K562 (cell line): ENCODE data around the gene VWA7. TPM values are rescaled to one million over a fixed set of nuclear protein-coding genes. Genes with fewer than 3 reads are reported as not detected.
A peak's percentile ranks its signal among the peaks of the same experiment; 100 is the strongest.

ENCODE experiments used
- ARID4B ChIP-seq: sonication (generic); formaldehyde crosslinking; IDR thresholded peaks from 2 replicates; pipeline ENCODE4 v1.8.0; 2022; ENCODE audit warnings: mild to moderate bottlenecking, missing genetic modification reagents
- CEBPG ChIP-seq, 3 experiments: fragments of 200-800 bp in 1 of 3; sonication (Bioruptor generic) in 1 of 3; sonication (generic) in 1 of 3; formaldehyde crosslinking in 1 of 3; IDR thresholded peaks in 2 of 3; conservative IDR thresholded peaks in 1 of 3; 2 replicates each; pipeline versions ENCODE4 v1.6.1 to v1.8.0; 2016 to 2022; ENCODE audit warnings: missing compliant biosample characterization in 2 of 3, missing genetic modification characterization in 2 of 3, mild to moderate bottlenecking in 1 of 3, missing genetic modification reagents in 1 of 3
- CTBP1 ChIP-seq: fragments of 450-650 bp; IDR thresholded peaks from 2 replicates; pipeline ENCODE4 v1.6.1; 2016; ENCODE audit warnings: borderline replicate concordance
- FOXO4 ChIP-seq: fragments of 450-650 bp; formaldehyde crosslinking; IDR thresholded peaks from 2 replicates; pipeline ENCODE4 v1.4.0; 2020; ENCODE audit warnings: mild to moderate bottlenecking, moderate library complexity
- HDAC3 ChIP-seq: fragments of 450-650 bp; IDR thresholded peaks from 2 replicates; pipeline ENCODE4 v1.6.1; 2018; ENCODE audit warnings: borderline replicate concordance, mild to moderate bottlenecking, moderate library complexity; ENCODE audit not compliant: partially characterized antibody
- RBM34 ChIP-seq: fragments of 200-400 bp; formaldehyde crosslinking; IDR thresholded peaks from 2 replicates; pipeline ENCODE4 v1.6.1; 2018; ENCODE audit warnings: low read length, borderline replicate concordance; ENCODE audit not compliant: insufficient read depth
- RERE ChIP-seq: sonication (generic); formaldehyde crosslinking; IDR thresholded peaks from 2 replicates; pipeline ENCODE4 v1.8.0; 2023; ENCODE audit warnings: missing genetic modification reagents, mild to moderate bottlenecking, borderline replicate concordance
- SNAPC5 ChIP-seq: fragments of 250-450 bp; sonication (Bioruptor Pico); IDR thresholded peaks from 2 replicates; pipeline ENCODE4 v1.8.0; 2021; ENCODE audit warnings: moderate library complexity, mild to moderate bottlenecking, inconsistent platforms
- TRIM24 ChIP-seq, 2 experiments: fragments of 450-650 bp; IDR thresholded peaks; 2 replicates each; pipeline ENCODE4 v1.6.1; 2016
- ZNF263 ChIP-seq: sonication (generic); formaldehyde crosslinking; IDR thresholded peaks from 2 replicates; pipeline ENCODE4 v1.8.0; 2022; ENCODE audit warnings: mild to moderate bottlenecking, missing genetic modification reagents, borderline replicate concordance
- ZNF445 ChIP-seq: fragments of 250-450 bp; sonication (Bioruptor Pico); IDR thresholded peaks from 2 replicates; pipeline ENCODE4 v1.4.0; 2020; ENCODE audit warnings: low read depth, mild to moderate bottlenecking, moderate library complexity
- ZNF57 ChIP-seq: fragments of 450-650 bp; formaldehyde crosslinking; IDR thresholded peaks from 2 replicates; pipeline ENCODE4 v1.4.0; 2020; ENCODE audit warnings: mild to moderate bottlenecking, moderate library complexity
- polyA plus RNA-seq, 8 experiments: library from polyadenylated mRNA; depleted of rRNA in 4 of 8; stranded (reverse) in 5 of 8; unstranded in 3 of 8; fragments of >200 nt; fragmentation: Nextera tagmentation in 2 of 8; fragmentation: Illumina TruSeq in 1 of 8; extraction: Ambion mirVana in 2 of 8; extraction: Trizol in 1 of 8; gene quantifications; 2 replicates each; pipeline versions ENCODE4 v1.2.1 to v1.2.3, GENCODE V29; 2011 to 2014; ENCODE audit warnings: inconsistent platforms in 1 of 8, missing spikeins in 1 of 8
- total RNA-seq, 7 experiments: library from RNA; depleted of rRNA in 6 of 7; stranded (reverse); fragments of >200 nt in 6 of 7; fragmentation: Illumina TruSeq in 2 of 7; extraction: Trizol in 2 of 7; gene quantifications; 2 replicates each; pipeline versions ENCODE4 v1.2.1 to v1.2.3, GENCODE V29; 2011 to 2021; ENCODE audit warnings: low replicate concordance in 1 of 7

VWA7 gene
- total and polyA plus RNA-seq, 9 of the 15 experiments (the other 6 are each of a cell fraction or from before 2014, with no cell fraction given): 0.18 to 2.9 (median 0.95) TPM

- no peak for TF ChIP-seq CTBP1
- no peak for TF ChIP-seq RBM34
- peak; percentile 81 for TF ChIP-seq FOXO4 (CRISPR knock-in tag)
- TF ChIP-seq ZNF445 (CRISPR knock-in tag): 0 out of 2 replicates have a peak, but pooled peaks have one; percentile 57
- no peak for TF ChIP-seq CEBPG (CRISPR knock-in tag; IDR thresholded peaks at IDR 0.05)
- no peak for TF ChIP-seq CEBPG (tag; conservative IDR thresholded peaks at IDR 0.05 in 1 of 2, IDR thresholded peaks at IDR 0.05 in 1 of 2)
- TF ChIP-seq RERE: no peak
- TF ChIP-seq ZNF57: 0 out of 2 replicates have a peak, but pooled peaks have one; percentile 5
- TF ChIP-seq SNAPC5 (CRISPR knock-in tag): no peak
- no peak for TF ChIP-seq HDAC3
- peak in 1 of 2 experiments; percentile 11; a peak in 2 of 4 replicates for TF ChIP-seq TRIM24 (IDR thresholded peaks at IDR 0.05)
- no peak for TF ChIP-seq ZNF263 (CRISPR knock-in tag)
- TF ChIP-seq ARID4B (CRISPR knock-in tag): peak; percentile 76
Observed at GRCh38 chr6:31736021-31736767, 40.9 kb downstream of the VWA7 start, which contains the start of gene CLIC1 (continued).
